Thymus (tissue), 11 donors: ENCODE measurements around the gene ACBD6. TPM values are rescaled to one million over a fixed set of nuclear protein-coding genes. Genes with fewer than 3 reads are reported as not detected.

ENCODE experiments used
- DNase-seq, 9 donors: peaks; one replicate each; pipeline ENCODE4 v3.0.0-alpha.2; 2013; ENCODE audit warnings: low spot score in 9 of 9, low read depth in 6 of 9, missing footprints in 1 of 9
- H3K27ac ChIP-seq, 2 donors: one replicate each; pipeline ENCODE4 v1.5.1; 2013; ENCODE audit warnings: control low read depth in 1 of 2, low read depth in 1 of 2, low read length in 1 of 2, mild to moderate bottlenecking in 1 of 2, moderate library complexity in 1 of 2
- H3K27me3 ChIP-seq, 2 donors: one replicate each; pipeline ENCODE4 v1.5.1; 2013; ENCODE audit warnings: low read length in 1 of 2; ENCODE audit not compliant: control insufficient read depth in 2 of 2, insufficient read depth in 1 of 2
- H3K36me3 ChIP-seq, 2 donors: one replicate each; pipeline ENCODE4 v1.5.1; 2013; ENCODE audit warnings: low read length in 1 of 2, mild to moderate bottlenecking in 1 of 2, moderate library complexity in 1 of 2; ENCODE audit not compliant: control insufficient read depth in 2 of 2, insufficient read depth in 2 of 2
- H3K4me1 ChIP-seq, 2 donors: one replicate each; pipeline ENCODE4 v1.5.1; 2013; ENCODE audit warnings: low read length in 2 of 2; ENCODE audit not compliant: control insufficient read depth in 2 of 2, insufficient read depth in 2 of 2
- H3K4me3 ChIP-seq, 2 donors: one replicate each; pipeline ENCODE4 v1.5.1; 2013; ENCODE audit warnings: low read length in 2 of 2, control low read depth in 1 of 2, mild to moderate bottlenecking in 1 of 2
- H3K9me3 ChIP-seq, 2 donors: one replicate each; pipeline ENCODE4 v1.5.1; 2013; ENCODE audit warnings: low read length in 1 of 2, mild to moderate bottlenecking in 1 of 2; ENCODE audit not compliant: control insufficient read depth in 2 of 2, insufficient read depth in 1 of 2
- WGBS: extraction: QIAGEN DNeasy Blood & Tissue Kit; methylation state at CpG from one replicate; pipeline ENCODE4 v1.1.7; 2013; 5-methylcytosine and 5-hydroxymethylcytosine counted together
- polyA plus RNA-seq: library from polyadenylated mRNA; stranded (reverse); fragments of 200-250 nt; gene quantifications from one replicate; pipeline ENCODE4 v1.2.3, GENCODE V29; 2013
- total RNA-seq: library from RNA; stranded (reverse); fragments of 120-200 nt; gene quantifications from one replicate; pipeline ENCODE4 v1.2.4, GENCODE V29; 2013
- donor health status: healthy.

ACBD6 gene
- total and polyA plus RNA-seq, 2 donors = 35.0 to 48.7 TPM

GRCh38 chr1:180366371-180367068, 135.9 kb downstream of the ACBD6 start:
- no peak overlapping the region for H3K27ac ChIP-seq
- H3K27me3 ChIP-seq = no peaks in the 10 kb centered on the region
- H3K4me3 ChIP-seq = no peak overlapping the region
- WGBS = 98% methylated on average over 2 of the region's 2 CpGs
- no peaks in the 10 kb centered on the region for H3K36me3 ChIP-seq
- no peaks in the 10 kb centered on the region for H3K4me1 ChIP-seq
- DNase-seq = no peak
- H3K9me3 ChIP-seq = no peaks in the 10 kb centered on the region

- H3K27ac ChIP-seq = no peak overlapping the region
- DNase-seq = no peak
- no peaks in the 10 kb centered on the region for H3K27me3 ChIP-seq
- no peak overlapping the region for H3K4me3 ChIP-seq
- H3K4me1 ChIP-seq = no peaks in the 10 kb centered on the region
- H3K36me3 ChIP-seq = no peaks in the 10 kb centered on the region
- H3K9me3 ChIP-seq = no peaks in the 10 kb centered on the region
- WGBS = 97% methylated on average over 3 of the region's 3 CpGs
These were observed 137.3 kb downstream of the ACBD6 start for GRCh38 chr1:180365039-180365438.

GRCh38 chr1:180363246-180363995, 139.0 kb downstream of the ACBD6 start:
- Histone ChIP-seq H3K27me3 (no peaks in the 10 kb centered on the region), H3K9me3 (no peaks in the 10 kb centered on the region), H3K4me1 (no peaks in the 10 kb centered on the region), H3K27ac (no peak overlapping the region), H3K4me3 (no peak overlapping the region), H3K36me3 (no peaks in the 10 kb centered on the region)
- DNase-seq = no peak
- 99% methylated on average over 5 of the region's 5 CpGs for WGBS

- Histone ChIP-seq H3K27ac (no peak overlapping the region), H3K36me3 (no peaks in the 10 kb centered on the region), H3K27me3 (no peaks in the 10 kb centered on the region), H3K9me3 (no peaks in the 10 kb centered on the region), H3K4me1 (no peaks in the 10 kb centered on the region), H3K4me3 (no peak overlapping the region)
- no peak for DNase-seq
- 94% methylated on average over 3 of the region's 3 CpGs for WGBS
These were observed 141.9 kb downstream of the ACBD6 start for GRCh38 chr1:180360333-180361075.

- Histone ChIP-seq H3K4me1 (no peaks in the 10 kb centered on the region), H3K27ac (no peak overlapping the region), H3K36me3 (no peaks in the 10 kb centered on the region), H3K4me3 (no peak overlapping the region), H3K9me3 (no peaks in the 10 kb centered on the region), H3K27me3 (no peaks in the 10 kb centered on the region)
- DNase-seq = no peak
- WGBS = 98% methylated on average over 1 of the region's 1 CpG
These were observed 143.7 kb downstream of the ACBD6 start for GRCh38 chr1:180358649-180359048.

GRCh38 chr1:180353945-180354344, 148.4 kb downstream of the ACBD6 start:
- Histone ChIP-seq H3K4me1 (no peaks in the 10 kb centered on the region), H3K27me3 (no peaks in the 10 kb centered on the region), H3K9me3 (no peaks in the 10 kb centered on the region), H3K27ac (no peak overlapping the region), H3K36me3 (no peaks in the 10 kb centered on the region), H3K4me3 (no peak overlapping the region)
- 98% methylated on average over 2 of the region's 2 CpGs for WGBS
- no peak for DNase-seq

- WGBS = 97% methylated on average over 2 of the region's 2 CpGs
- Histone ChIP-seq H3K4me1 (no peaks in the 10 kb centered on the region), H3K27ac (no peak overlapping the region), H3K27me3 (no peaks in the 10 kb centered on the region), H3K9me3 (no peaks in the 10 kb centered on the region), H3K36me3 (no peaks in the 10 kb centered on the region), H3K4me3 (no peak overlapping the region)
- no peak for DNase-seq
These were observed 149.8 kb downstream of the ACBD6 start for GRCh38 chr1:180352588-180352987.

- H3K9me3 ChIP-seq = no peaks in the 10 kb centered on the region
- H3K27me3 ChIP-seq = no peaks in the 10 kb centered on the region
- no peaks in the 10 kb centered on the region for H3K36me3 ChIP-seq
- H3K27ac ChIP-seq = no peak overlapping the region
- 97% methylated on average over 4 of the region's 4 CpGs for WGBS
- no peaks in the 10 kb centered on the region for H3K4me1 ChIP-seq
- H3K4me3 ChIP-seq = no peak overlapping the region
- no peak for DNase-seq
These were observed 150.4 kb downstream of the ACBD6 start for GRCh38 chr1:180352021-180352420.

GRCh38 chr1:180345148-180345547, 157.2 kb downstream of the ACBD6 start:
- Histone ChIP-seq H3K27ac (no peak overlapping the region), H3K4me1 (no peaks in the 10 kb centered on the region), H3K4me3 (no peak overlapping the region), H3K27me3 (no peaks in the 10 kb centered on the region), H3K36me3 (no peaks in the 10 kb centered on the region), H3K9me3 (no peaks in the 10 kb centered on the region)
- DNase-seq = no peak
